ENCODE results near the gene NCK2. TPM values are rescaled to one million over a fixed set of nuclear protein-coding genes. Genes with fewer than 3 reads are reported as not detected.

Gene NCK2
- total and polyA plus RNA-seq, 2 of the 4 experiments (the other 2 are of a cell fraction), result 15.8 to 22.2 TPM

DNA sequence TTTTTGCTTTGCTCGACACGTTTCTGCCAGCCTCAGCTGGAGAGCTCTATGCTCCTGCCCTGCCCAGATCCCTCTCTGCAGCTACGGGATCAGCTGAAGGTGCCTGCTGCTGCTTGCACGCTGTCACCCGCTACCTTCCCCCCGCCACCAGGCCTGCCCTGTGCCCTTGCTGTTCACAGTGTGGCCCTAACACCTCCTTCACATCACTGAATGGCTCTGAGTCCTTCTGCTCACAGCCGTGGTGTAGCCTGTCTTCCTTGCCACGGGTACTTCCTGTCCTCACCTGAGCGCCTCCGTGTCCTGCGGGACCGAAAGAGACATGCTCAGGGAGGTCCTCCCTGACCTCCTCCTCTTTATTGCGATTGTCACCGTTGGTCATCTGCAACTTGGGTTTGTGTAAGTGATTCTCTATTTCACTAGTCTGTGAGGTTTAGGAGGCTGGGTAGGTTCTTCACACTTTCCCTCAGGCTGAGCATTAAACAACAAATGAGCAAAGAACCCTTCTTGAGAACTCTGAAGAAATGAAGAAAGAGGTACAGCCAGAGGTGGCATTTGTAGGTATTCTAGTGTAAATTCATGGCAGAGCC, 127.5 kb downstream of the NCK2 start:
- H3K9me3 ChIP-seq (ENCODE audit: control insufficient read depth, insufficient read depth, low read length), result no peaks in the 10 kb centered on the region
- peaks cover 16% of the 10 kb centered on the region for H3K4me1 ChIP-seq (ENCODE audit: control insufficient read depth, insufficient read depth, low read length)
- H3K18ac ChIP-seq (ENCODE audit: low read depth, low read length), result no peak overlapping the region
- H2BK120ac ChIP-seq (ENCODE audit: low read depth, low read length), result no peak overlapping the region
- no peak overlapping the region for H4K8ac ChIP-seq (ENCODE audit: low read depth in 2 of 2, low read length in 2 of 2)
- H2AK5ac ChIP-seq (ENCODE audit: low read depth, low read length), result no peak overlapping the region; the same call in 1 of the 2 replicates
- no peak overlapping the region for H2AFZ ChIP-seq (replicated peaks; ENCODE audit: low read length, poor library complexity)
- no peaks in the 10 kb centered on the region for H3K27me3 ChIP-seq (ENCODE audit: control insufficient read depth, insufficient read depth, low read length)
- H3K36me3 ChIP-seq (ENCODE audit: control insufficient read depth, insufficient read depth, low read length), result peaks cover 2% of the 10 kb centered on the region; the same call in 1 of the 2 replicates
- intact Hi-C loops (cut with micrococcal nuclease), result no loop called here
- no peak overlapping the region for H3K14ac ChIP-seq (replicated peaks; ENCODE audit: low read depth, low read length)
- no peak overlapping the region for H3K4me2 ChIP-seq (ENCODE audit: low read depth, low read length)
- H3K27ac ChIP-seq (ENCODE audit: insufficient read depth, low read length), result no peak overlapping the region
- H3K4ac ChIP-seq (ENCODE audit: low read depth, low read length), result no peak overlapping the region; the same call in 1 of the 2 replicates
- no peak for ATAC-seq (ENCODE audit: low read depth)
- ChIA-PET CTCF (no interaction called here), POLR2A (ENCODE audit: unreplicated experiment) (no interaction called here)
- H4K20me1 ChIP-seq (ENCODE audit: insufficient read depth, low read length), result peaks cover 4% of the 10 kb centered on the region; the same call in 1 of the 2 replicates
- H2BK20ac ChIP-seq (ENCODE audit: low read depth, low read length), result no peak overlapping the region
- no peak overlapping the region for H2BK5ac ChIP-seq (ENCODE audit: low read depth, low read length, poor library complexity, severe bottlenecking)
- H3K9ac ChIP-seq (ENCODE audit: low read depth, low read length), result no peak overlapping the region
- H3K9me1 ChIP-seq (ENCODE audit: insufficient read depth, low read length), result peaks cover 40% of the 10 kb centered on the region
- TF ChIP-seq RFX5 (IDR thresholded peaks at IDR 0.05; ENCODE audit: low read depth, low read length), result no peak
- TF ChIP-seq BHLHE40 (IDR thresholded peaks at IDR 0.05; ENCODE audit: low read depth, low read length), result no peak
- TF ChIP-seq MAZ (IDR thresholded peaks at IDR 0.05; ENCODE audit: borderline replicate concordance, low read depth, low read length), result no peak
- peaks cover 48 to 84% of the 10 kb centered on the region in 2 experiments for H3K79me1 ChIP-seq (ENCODE audit: low read depth in 1 of 2, low read length in 2 of 2)
- no peak overlapping the region for H2AK9ac ChIP-seq (replicated peaks; ENCODE audit: low read depth, low read length, poor library complexity)
- no peak overlapping the region for H3K4me3 ChIP-seq (ENCODE audit: insufficient read depth, low read depth, low read length)
- H4K91ac ChIP-seq (ENCODE audit: insufficient read depth, low read depth, low read length), result no peak overlapping the region
- in situ Hi-C loops (cut with MboI; ENCODE audit: low sequenced_read_pairs), result no loop called here
- BruUV-seq (replicated peaks), result no TSS peak
- no peak overlapping the region for H2BK15ac ChIP-seq (ENCODE audit: low read depth, low read length)
- dilution Hi-C loops (cut with HindIII; ENCODE audit: low sequenced_read_pairs, unreplicated experiment), result no loop called here
- no peak overlapping the region for H4K5ac ChIP-seq (ENCODE audit: low read depth, low read length)
- H3K56ac ChIP-seq (ENCODE audit: extremely low read depth, insufficient read depth, low read length), result no peak overlapping the region
- no peak for DNase-seq
- no peak overlapping the region for H3K23ac ChIP-seq (ENCODE audit: low read depth, low read length)
- WGBS, 2 experiments (ENCODE audit: extremely low coverage in 2 of 2, insufficient read length in 1 of 2), result 87% methylated on average over 4 of the region's 14 CpGs; no CpG with 5 or more reads in 1 of the 2 experiments

Measured in IMR-90 (cell line).